IMR-90 (cell line): ENCODE measurements around the gene RAF1.

Source experiments
- CTCF ChIP-seq: conservative IDR thresholded peaks from 2 replicates; pipeline ENCODE4 v1.5.1; 2012; ENCODE audit warnings: mild to moderate bottlenecking, low read depth, low read length, improper control_type of control experiment
- FOS ChIP-seq: fragments of 150-350 bp; IDR thresholded peaks from 2 replicates; pipeline ENCODE4 v1.6.1; 2016; ENCODE audit warnings: low read depth, low read length
- MAFK ChIP-seq: IDR thresholded peaks from 2 replicates; pipeline ENCODE4 v1.6.1; 2012; ENCODE audit warnings: low read depth, low read length, improper control_type of control experiment
- MAZ ChIP-seq: IDR thresholded peaks from 2 replicates; pipeline ENCODE4 v1.6.1; 2012; ENCODE audit warnings: low read depth, mild to moderate bottlenecking, low read length, improper control_type of control experiment, moderate library complexity, borderline replicate concordance
- NFE2L2 ChIP-seq: fragments of 150-350 bp; IDR thresholded peaks from 2 replicates; pipeline ENCODE4 v1.6.1; 2016; ENCODE audit warnings: low read depth, mild to moderate bottlenecking, low read length
- POLR2A ChIP-seq: IDR thresholded peaks from 2 replicates; pipeline ENCODE4 v1.6.1; 2012; ENCODE audit warnings: mild to moderate bottlenecking, low read depth, low read length
- SMC3 ChIP-seq: fragments of 150-350 bp; IDR thresholded peaks from 2 replicates; pipeline ENCODE4 v1.6.1; 2016; ENCODE audit warnings: low read depth, mild to moderate bottlenecking, antibody characterized with exemption, low read length, moderate library complexity
- USF2 ChIP-seq: fragments of 150-350 bp; IDR thresholded peaks from 2 replicates; pipeline ENCODE4 v1.6.1; 2017; ENCODE audit warnings: mild to moderate bottlenecking, antibody characterized with exemption, low read length, low read depth
- TF ChIP-seq, protein P1 (sequence below): fragments of 150-350 bp; IDR thresholded peaks from 2 replicates; pipeline ENCODE4 v1.6.1; 2016; ENCODE audit warnings: low read depth, mild to moderate bottlenecking, low read length, moderate library complexity, borderline replicate concordance

- TF ChIP-seq POLR2A (no peak), CTCF (no peak), MAZ (no peak), USF2 (no peak), MAFK (no peak), NFE2L2 (no peak), SMC3 (no peak), FOS (no peak)
- TF ChIP-seq, protein P1, sequence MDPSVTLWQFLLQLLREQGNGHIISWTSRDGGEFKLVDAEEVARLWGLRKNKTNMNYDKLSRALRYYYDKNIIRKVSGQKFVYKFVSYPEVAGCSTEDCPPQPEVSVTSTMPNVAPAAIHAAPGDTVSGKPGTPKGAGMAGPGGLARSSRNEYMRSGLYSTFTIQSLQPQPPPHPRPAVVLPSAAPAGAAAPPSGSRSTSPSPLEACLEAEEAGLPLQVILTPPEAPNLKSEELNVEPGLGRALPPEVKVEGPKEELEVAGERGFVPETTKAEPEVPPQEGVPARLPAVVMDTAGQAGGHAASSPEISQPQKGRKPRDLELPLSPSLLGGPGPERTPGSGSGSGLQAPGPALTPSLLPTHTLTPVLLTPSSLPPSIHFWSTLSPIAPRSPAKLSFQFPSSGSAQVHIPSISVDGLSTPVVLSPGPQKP, result no peak
Measured at GRCh38 chr3:12612514-12613226, 51.2 kb downstream of the RAF1 start.
